SKM-1 (cell line): Measurements from ENCODE around the gene ZSWIM3.

Experiments used
- DNase-seq: peaks from one replicate; lab custom pipeline; 2025; ENCODE audit not compliant: unreplicated experiment; lab: John Stamatoyannopoulos, UW

ZSWIM3 gene

GRCh38 chr20:45927071-45927878 lies 69.9 kb downstream of the ZSWIM3 start:
- DNase-seq = no peak
